ENCODE data around the gene TAS2R40.

Gene TAS2R40

GRCh38 chr7:143183024-143183423 is 38.8 kb upstream of the TAS2R40 start, which contains the start of gene TAS2R39:
Gene TAS2R39, plus strand, starts transcription at chr7:143183419. Its CDS starts 0 bp downstream, at chr7:143183419.
- H3K4me1 ChIP-seq (ENCODE audit: control insufficient read depth in 1 of 2, insufficient read depth in 1 of 2, low read depth in 1 of 2, low read length in 1 of 2) = no peaks in the 10 kb centered on the region
- TF ChIP-seq CTCF (IDR thresholded peaks at IDR 0.05) = no peak
- peaks cover 2% of the 10 kb centered on the region for H3K9me3 ChIP-seq
- no peaks in the 10 kb centered on the region for H3K36me3 ChIP-seq
- no peak within 1 kb of the TSS for H3K4me3 ChIP-seq (ENCODE audit: low read depth in 1 of 2, low read length in 1 of 2)
- H3K27me3 ChIP-seq = no peaks in the 10 kb centered on the region
- no peak within 1 kb of the TSS for H3K27ac ChIP-seq

GRCh38 chr7:143185551-143185950 is 36.3 kb upstream of the TAS2R40 start:
- Histone ChIP-seq H3K4me3 (ENCODE audit: low read depth in 1 of 2, low read length in 1 of 2) (no peak overlapping the region), H3K27ac (no peak overlapping the region), H3K9me3 (no peaks in the 10 kb centered on the region), H3K27me3 (no peaks in the 10 kb centered on the region), H3K4me1 (ENCODE audit: control insufficient read depth in 1 of 2, insufficient read depth in 1 of 2, low read depth in 1 of 2, low read length in 1 of 2) (no peaks in the 10 kb centered on the region), H3K36me3 (no peaks in the 10 kb centered on the region)
- no peak for TF ChIP-seq CTCF (IDR thresholded peaks at IDR 0.05)

- Histone ChIP-seq H3K36me3 (no peaks in the 10 kb centered on the region), H3K4me1 (ENCODE audit: control insufficient read depth in 1 of 2, insufficient read depth in 1 of 2, low read depth in 1 of 2, low read length in 1 of 2) (no peaks in the 10 kb centered on the region), H3K4me3 (ENCODE audit: low read depth in 1 of 2, low read length in 1 of 2) (no peak overlapping the region), H3K27me3 (no peaks in the 10 kb centered on the region), H3K27ac (no peak overlapping the region), H3K9me3 (no peaks in the 10 kb centered on the region)
- TF ChIP-seq CTCF (IDR thresholded peaks at IDR 0.05) = no peak
Observed at GRCh38 chr7:143188994-143189393, 32.8 kb upstream of the TAS2R40 start.

GRCh38 chr7:143193880-143194279 is 28.0 kb upstream of the TAS2R40 start:
- no peak for TF ChIP-seq CTCF (IDR thresholded peaks at IDR 0.05)
- Histone ChIP-seq H3K27ac (no peak overlapping the region), H3K9me3 (no peaks in the 10 kb centered on the region), H3K4me1 (ENCODE audit: control insufficient read depth in 1 of 2, insufficient read depth in 1 of 2, low read depth in 1 of 2, low read length in 1 of 2) (no peaks in the 10 kb centered on the region), H3K4me3 (ENCODE audit: low read depth in 1 of 2, low read length in 1 of 2) (no peak overlapping the region), H3K36me3 (no peaks in the 10 kb centered on the region), H3K27me3 (no peaks in the 10 kb centered on the region)

- Histone ChIP-seq H3K4me3 (ENCODE audit: low read depth in 1 of 2, low read length in 1 of 2) (no peak overlapping the region), H3K4me1 (ENCODE audit: control insufficient read depth in 1 of 2, insufficient read depth in 1 of 2, low read depth in 1 of 2, low read length in 1 of 2) (no peaks in the 10 kb centered on the region), H3K36me3 (no peaks in the 10 kb centered on the region), H3K9me3 (no peaks in the 10 kb centered on the region), H3K27ac (no peak overlapping the region), H3K27me3 (peaks cover 7% of the 10 kb centered on the region)
- TF ChIP-seq CTCF (IDR thresholded peaks at IDR 0.05) = no peak
Observed at GRCh38 chr7:143199040-143199439, 22.8 kb upstream of the TAS2R40 start.

- Histone ChIP-seq H3K36me3 (no peaks in the 10 kb centered on the region), H3K27ac (no peak overlapping the region), H3K9me3 (no peaks in the 10 kb centered on the region), H3K27me3 (peaks cover 32% of the 10 kb centered on the region), H3K4me1 (ENCODE audit: control insufficient read depth in 1 of 2, insufficient read depth in 1 of 2, low read depth in 1 of 2, low read length in 1 of 2) (peaks cover 5 to 7% of the 10 kb centered on the region in 2 experiments), H3K4me3 (ENCODE audit: low read depth in 1 of 2, low read length in 1 of 2) (no peak overlapping the region)
- no peak for TF ChIP-seq CTCF (IDR thresholded peaks at IDR 0.05)
Observed at GRCh38 chr7:143202161-143202560, 19.7 kb upstream of the TAS2R40 start.
